OCI-LY7 (cell line): ENCODE results near the gene PGF. TPM values are rescaled to one million over a fixed set of nuclear protein-coding genes. Genes with fewer than 3 reads are reported as not detected.

Experiments used
- BruUV-seq: library from RNA; stranded (reverse); fragments of 400-500 nt; replicated peaks from 2 replicates; lab custom pipeline; 2021; lab: Mats Ljungman, UMichigan
- CTCF ChIA-PET: fragments of 300-600 bp; sonication (Branson Sonifier 250); formaldehyde crosslinking; loops from one replicate; lab custom pipeline; 2022; ENCODE audit warnings: antibody characterized with exemption; ENCODE audit not compliant: unreplicated experiment; lab: Charles Lee
- POLR2A ChIA-PET: fragments of 300-600 bp; sonication (Branson Sonifier 250); formaldehyde crosslinking; loops from one replicate; lab custom pipeline; 2022; ENCODE audit warnings: antibody characterized with exemption; lab: Charles Lee
- DNase-seq: peaks from one replicate; pipeline ENCODE4 v3.0.0-alpha.2; 2015; ENCODE audit warnings: low spot score
- H2AFZ ChIP-seq: fragments of 200-600 bp; sonication (generic), shearing (Covaris generic); 2 replicates; pipeline ENCODE4 v1.6.1; 2014; ENCODE audit warnings: mild to moderate bottlenecking, antibody characterized with exemption, low read length, moderate library complexity
- H3K27ac ChIP-seq: fragments of 200-600 bp; sonication (generic); 2 replicates; pipeline ENCODE4 v1.5.1; 2014; ENCODE audit warnings: mixed run types, low read depth, mild to moderate bottlenecking, moderate library complexity, low read length, inconsistent platforms; ENCODE audit not compliant: poor library complexity, severe bottlenecking
- H3K36me3 ChIP-seq: fragments of 200-600 bp; sonication (generic); 2 replicates; pipeline ENCODE4 v1.6.1; 2014; ENCODE audit warnings: mild to moderate bottlenecking, antibody characterized with exemption, low read length, moderate library complexity, mixed read lengths; ENCODE audit not compliant: insufficient read depth
- H3K4me1 ChIP-seq: fragments of 200-600 bp; sonication (generic); 2 replicates; pipeline ENCODE4 v1.5.1; 2014; ENCODE audit warnings: mild to moderate bottlenecking, low read length; ENCODE audit not compliant: insufficient read depth, poor library complexity, severe bottlenecking
- H3K4me2 ChIP-seq: fragments of 200-600 bp; sonication (generic); 2 replicates; pipeline ENCODE4 v1.6.1; 2014; ENCODE audit warnings: mild to moderate bottlenecking, low read length
- H3K4me3 ChIP-seq: fragments of 200-600 bp; sonication (generic); 2 replicates; pipeline ENCODE4 v1.5.1; 2014; ENCODE audit warnings: mild to moderate bottlenecking, low read depth, low read length; ENCODE audit not compliant: poor library complexity, severe bottlenecking
- H3K79me2 ChIP-seq: fragments of 200-600 bp; sonication (generic); 2 replicates; pipeline ENCODE4 v1.6.1; 2016; ENCODE audit warnings: low read depth, mild to moderate bottlenecking, low read length, moderate library complexity, mixed read lengths; ENCODE audit not compliant: insufficient read depth
- H3K9me2 ChIP-seq: fragments of 200-600 bp; sonication (generic); 2 replicates; pipeline ENCODE4 v1.6.1; 2016; ENCODE audit warnings: mild to moderate bottlenecking, low read length, mixed read lengths; ENCODE audit not compliant: insufficient read depth
- H3K9me3 ChIP-seq: fragments of 200-600 bp; sonication (generic); 2 replicates; pipeline ENCODE4 v1.6.1; 2014; ENCODE audit warnings: mild to moderate bottlenecking, mixed run types, low read length, mixed read lengths
- H4K20me1 ChIP-seq: fragments of 200-600 bp; sonication (generic); 2 replicates; pipeline ENCODE4 v1.6.1; 2014; ENCODE audit warnings: mild to moderate bottlenecking, antibody characterized with exemption, low read length, moderate library complexity, mixed read lengths; ENCODE audit not compliant: insufficient read depth
- CTCF ChIP-seq: fragments of 200-600 bp; sonication (generic); conservative IDR thresholded peaks from 2 replicates; pipeline ENCODE4 v1.5.1; 2014; ENCODE audit warnings: mild to moderate bottlenecking, antibody characterized with exemption, low read length, moderate library complexity, mixed read lengths
- EZH2phosphoT487 ChIP-seq: fragments of 200-600 bp; sonication (generic); IDR thresholded peaks from 2 replicates; pipeline ENCODE4 v1.6.1; 2018; ENCODE audit warnings: low read depth, borderline replicate concordance, mild to moderate bottlenecking, mixed run types, antibody characterized with exemption, low read length, moderate library complexity, mixed read lengths
- intact Hi-C: fragments of 100-400 bp; cut with micrococcal nuclease; formaldehyde crosslinking; loops from one replicate; pipeline ENCODE4 v1.10.0; 2022; ENCODE audit not compliant: unreplicated experiment
- total RNA-seq, 2 experiments: library from RNA; depleted of rRNA in 1 of 2; stranded (reverse); fragments of >200 nt in 1 of 2; shearing (Covaris generic) in 1 of 2; gene quantifications; 2 replicates each; pipeline ENCODE4 v1.2.3, GENCODE V29; 2014 to 2022

PGF gene
- total RNA-seq, 2 experiments from 2014 or later: 0.09 to 0.19 TPM

GRCh38 chr14:74974364-74975058, 19.1 kb upstream of the PGF start:
- POLR2A ChIA-PET: interaction anchor here (1.0 kb wide), 1 partner anchor 9 kb away, joined by 3 read pairs; no protein-coding TSS in a partner anchor

GRCh38 chr14:74973905-74974363, 18.5 kb upstream of the PGF start:
- ChIA-PET CTCF (no interaction called here), POLR2A (interaction anchor here (1.0 kb wide), 1 partner anchor 9 kb away, joined by 3 read pairs; no protein-coding TSS in a partner anchor)
- intact Hi-C loops: no loop called here
- Histone ChIP-seq H2AFZ (no peak overlapping the region), H3K9me2 (no peaks in the 10 kb centered on the region), H3K27ac (no peak overlapping the region), H3K79me2 (no peaks in the 10 kb centered on the region), H4K20me1 (no peaks in the 10 kb centered on the region), H3K4me3 (no peak overlapping the region), H3K4me2 (no peak overlapping the region), H3K9me3 (no peaks in the 10 kb centered on the region), H3K36me3 (no peaks in the 10 kb centered on the region), H3K4me1 (peaks cover 12% of the 10 kb centered on the region)
- TF ChIP-seq CTCF (no peak), EZH2phosphoT487 (no peak)
- no TSS peak for BruUV-seq
- DNase-seq: no peak

More at GRCh38 chr14:74974364-74975058, 19.1 kb upstream of the PGF start:
- no peaks in the 10 kb centered on the region for H3K79me2 ChIP-seq
- CTCF ChIA-PET: no interaction called here
- H3K27ac ChIP-seq: no peak overlapping the region
- H3K4me1 ChIP-seq: peaks cover 12% of the 10 kb centered on the region
- DNase-seq: no peak
- no TSS peak for BruUV-seq
- no peak overlapping the region for H2AFZ ChIP-seq
- no peaks in the 10 kb centered on the region for H4K20me1 ChIP-seq
- TF ChIP-seq EZH2phosphoT487 (no peak), CTCF (no peak)
- no peaks in the 10 kb centered on the region for H3K9me3 ChIP-seq
- H3K4me2 ChIP-seq: no peak overlapping the region
- H3K9me2 ChIP-seq: no peaks in the 10 kb centered on the region
- no peak overlapping the region for H3K4me3 ChIP-seq
- no peaks in the 10 kb centered on the region for H3K36me3 ChIP-seq
- intact Hi-C loops: no loop called here
